Psoas muscle (tissue), 8 donors: Measurements from ENCODE around the gene OGT. TPM values are rescaled to one million over a fixed set of nuclear protein-coding genes. Genes with fewer than 3 reads are reported as not detected.
A peak's percentile ranks its signal among the peaks of the same experiment; 100 is the strongest.
"Not testable (repeated sequence)": the region's sequence is repeated elsewhere in the genome, so short reads cannot be mapped to it uniquely, and the experiment has no call there.

Experiments used
- ATAC-seq, 4 donors: fragments of 200-7000 bp; cut with Tn5 transposase; one replicate each; pipeline ENCODE4 v1.9.1; 2020; ENCODE audit warnings: moderate library complexity in 3 of 4, mild to moderate bottlenecking in 2 of 4
- DNase-seq, 2 donors: peaks; one replicate each; pipeline ENCODE4 v3.0.0-alpha.2; 2020
- H3K27ac ChIP-seq: fragments of 200-600 bp; one replicate; pipeline ENCODE4 v1.8.0; 2022
- H3K27me3 ChIP-seq, 3 donors: fragments of 200-600 bp in 1 of 3; one replicate each; pipeline versions ENCODE4 v1.6.1 to v1.8.0; 2013 to 2022; ENCODE audit warnings: low read length in 2 of 3, mild to moderate bottlenecking in 2 of 3, moderate library complexity in 1 of 3; ENCODE audit not compliant: insufficient read depth in 3 of 3
- H3K36me3 ChIP-seq, 2 donors: fragments of 200-600 bp in 1 of 2; one replicate each; pipeline versions ENCODE4 v1.6.1 to v1.8.0; 2013 to 2022; ENCODE audit warnings: low read depth in 1 of 2, mild to moderate bottlenecking in 1 of 2, moderate library complexity in 1 of 2; ENCODE audit not compliant: insufficient read depth in 1 of 2
- H3K4me1 ChIP-seq: fragments of 200-600 bp; one replicate; pipeline ENCODE4 v1.8.0; 2022
- H3K4me3 ChIP-seq: fragments of 200-600 bp; one replicate; pipeline ENCODE4 v1.8.0; 2022; ENCODE audit warnings: mild to moderate bottlenecking
- H3K9me3 ChIP-seq: fragments of 200-600 bp; one replicate; pipeline ENCODE4 v1.8.0; 2022
- CTCF ChIP-seq: fragments of 200-600 bp; IDR thresholded peaks from one replicate; pipeline ENCODE4 v1.8.0; 2022; ENCODE audit warnings: antibody characterized with exemption
- WGBS, 3 donors: extraction: QIAGEN DNeasy Blood & Tissue Kit; methylation state at CpG; one replicate each; pipeline versions ENCODE4 v1.1.6 to v1.1.7; 2013; 5-methylcytosine and 5-hydroxymethylcytosine counted together
- intact Hi-C, 2 donors: fragments of 100-400 bp; cut with DNase I; formaldehyde crosslinking; loops; one replicate each; pipeline versions ENCODE4 v1.11.0 to v1.14.2; 2022
- polyA plus RNA-seq, 3 donors: library from polyadenylated mRNA; stranded (reverse); fragments of 200-250 nt; gene quantifications; one replicate each; pipeline ENCODE4 v1.2.3, GENCODE V29; 2013
- total RNA-seq, 4 donors: library from RNA; stranded (reverse); fragmentation: NEBNext Ultra II Directional in 2 of 4; extraction: Animal tissue kit (Norgen Biotek cat#: 25700) in 2 of 4; gene quantifications; one replicate each; pipeline versions ENCODE4 v1.2.1 to v1.2.4, GENCODE V29; 2021 to 2023
- donor health status: healthy with polysubstance abuse.
- donor health status: DM: no; HTN: no; CAD: no; lungs with moderate emphysema.
- donor health status: Bipolar disorder and iron deficiency.
- donor health status: healthy.
- donor health status: DM: yes; HTN: yes; CAD: no.
- donor health status: DM: no; HTN: no; CAD: no.
- donor health status: DM: no; HTN: no; CAD: no.
- donor health status: DM: yes; HTN: yes; CAD: no.

Gene OGT
- total and polyA plus RNA-seq, 7 donors, result 17.2 to 64.1 (median 45.5) TPM

- intact Hi-C loops, result loop anchor here in 1 of 2 donors (10.0 kb wide), 1 partner anchor 179 kb away; no protein-coding TSS in a partner anchor
- H3K36me3 ChIP-seq, result peaks cover 2 to 100% of the 10 kb centered on the region in 2 donors
- TF ChIP-seq CTCF, result no peak
- DNase-seq (no peak), ATAC-seq (no peak)
- H3K27me3 ChIP-seq, result no peaks in the 10 kb centered on the region
- no peak overlapping the region for H3K4me3 ChIP-seq
- 50 to 71% (median 67%) methylated on average over 1 of the region's 1 CpG for WGBS, 3 donors
- H3K27ac ChIP-seq, result no peak overlapping the region
- no peaks in the 10 kb centered on the region for H3K9me3 ChIP-seq
- H3K4me1 ChIP-seq, result no peaks in the 10 kb centered on the region
Measured at GRCh38 chrX:71563921-71564320, 31.0 kb downstream of the OGT start.

- no peaks in the 10 kb centered on the region for H3K9me3 ChIP-seq
- intact Hi-C loops, result loop anchor here in 1 of 2 donors (10.0 kb wide), 1 partner anchor 181 kb away; no protein-coding TSS in a partner anchor
- H3K27me3 ChIP-seq, result no peaks in the 10 kb centered on the region
- no peaks in the 10 kb centered on the region for H3K4me1 ChIP-seq
- H3K27ac ChIP-seq, result no peak overlapping the region
- TF ChIP-seq CTCF, result no peak
- no peak overlapping the region for H3K4me3 ChIP-seq
- peak in 2 of 4 donors; percentile 49 to 62 for ATAC-seq
- 39 to 60% (median 59%) methylated on average over 9 of the region's 9 CpGs for WGBS, 3 donors
- H3K36me3 ChIP-seq, result peaks cover 2 to 97% of the 10 kb centered on the region in 2 donors
- no peak for DNase-seq
Measured at GRCh38 chrX:71565474-71566041, 32.7 kb downstream of the OGT start.

GRCh38 chrX:71571390-71571789 is 38.5 kb downstream of the OGT start:
- H3K4me3 ChIP-seq, intact Hi-C loops, H3K9me3 ChIP-seq, H3K4me1 ChIP-seq, H3K27me3 ChIP-seq, H3K27ac ChIP-seq: not testable (repeated sequence)
- 53 to 75% (median 73%) methylated on average over 8 of the region's 8 CpGs for WGBS, 3 donors
- peaks cover 2 to 94% of the 10 kb centered on the region in 2 donors for H3K36me3 ChIP-seq
- peak in 1 of 2 donors; percentile 52 for DNase-seq
- peak in 3 of 4 donors; percentile 49 to 61 (median 54) for ATAC-seq

- ATAC-seq (peak in 1 of 4 donors; percentile 33), DNase-seq (no peak)
- Histone ChIP-seq H3K4me3 (no peak overlapping the region), H3K9me3 (no peaks in the 10 kb centered on the region), H3K36me3 (peaks cover 2 to 78% of the 10 kb centered on the region in 2 donors), H3K27ac (no peak overlapping the region), H3K4me1 (no peaks in the 10 kb centered on the region), H3K27me3 (no peaks in the 10 kb centered on the region)
- intact Hi-C loops, result no loop called here
- 75 to 92% (median 80%) methylated on average over 2 of the region's 2 CpGs for WGBS, 3 donors
- TF ChIP-seq CTCF, result no peak
Measured at GRCh38 chrX:71573590-71573989, 40.7 kb downstream of the OGT start.

- intact Hi-C loops, result no loop called here
- no peaks in the 10 kb centered on the region for H3K27me3 ChIP-seq
- no peaks in the 10 kb centered on the region for H3K9me3 ChIP-seq
- H3K4me1 ChIP-seq, result no peaks in the 10 kb centered on the region
- no peak overlapping the region for H3K27ac ChIP-seq
- DNase-seq, result no peak
- peaks cover 2 to 47% of the 10 kb centered on the region in 2 donors for H3K36me3 ChIP-seq
- H3K4me3 ChIP-seq, result no peak overlapping the region
- ATAC-seq, result no peak
- no peak for TF ChIP-seq CTCF
- WGBS, 3 donors, result 89 to 97% (median 97%) methylated on average over 19 to 24 of the region's 24 CpGs
Measured at GRCh38 chrX:71577682-71578081, 44.8 kb downstream of the OGT start.
